Measurements from ENCODE around the gene PPP1R14B.

The PPP1R14B gene

GRCh38 chr11:64278576-64279190 lies 31.9 kb upstream of the PPP1R14B start:
- Histone ChIP-seq H3K4me1 (ENCODE audit: control extremely low read depth in 1 of 4, control insufficient read depth in 4 of 4, insufficient read depth in 4 of 4, low read length in 3 of 4) (peaks cover 0 to 5% (median under 1%) of the 10 kb centered on the region in 4 experiments), H3K4me3 (ENCODE audit: control insufficient read depth in 1 of 7, extremely low read depth in 1 of 7, insufficient read depth in 4 of 7, low read depth in 2 of 7, low read length in 6 of 7) (no peak overlapping the region), H3K9me3 (ENCODE audit: control extremely low read depth in 1 of 5, control insufficient read depth in 4 of 5, insufficient read depth in 2 of 5, low read depth in 1 of 5, low read length in 4 of 5) (no peaks in the 10 kb centered on the region), H3K36me3 (ENCODE audit: control insufficient read depth in 4 of 4, insufficient read depth in 4 of 4, low read length in 3 of 4) (peaks cover 6 to 33% (median 24%) of the 10 kb centered on the region in 4 experiments), H3K27me3 (replicated peaks in 2 of 5; ENCODE audit: control insufficient read depth in 4 of 5, insufficient read depth in 5 of 5, low read length in 4 of 5) (no peaks in the 10 kb centered on the region), H3K27ac (ENCODE audit: insufficient read depth in 1 of 2, low read depth in 1 of 2, low read length in 2 of 2, poor library complexity in 1 of 2, severe bottlenecking in 2 of 2) (no peak overlapping the region)
- ChIA-PET CTCF (interaction anchor here (0.7 to 4.8 kb wide), 4 partner anchors 11 to 54 kb away, joined by 3 to 19 read pairs (median 4); partner anchors contain the start of gene CATSPERZ), POLR2A (no interaction called here)
- 93% methylated on average over 8 of the region's 8 CpGs for WGBS (ENCODE audit: insufficient coverage)
- no peak for DNase-seq

- Histone ChIP-seq H3K4me3 (ENCODE audit: control insufficient read depth in 1 of 7, extremely low read depth in 1 of 7, insufficient read depth in 4 of 7, low read depth in 2 of 7, low read length in 6 of 7) (no peak overlapping the region), H3K36me3 (ENCODE audit: control insufficient read depth in 4 of 4, insufficient read depth in 4 of 4, low read length in 3 of 4) (peaks cover 4 to 33% (median 24%) of the 10 kb centered on the region in 4 experiments), H3K9me3 (ENCODE audit: control extremely low read depth in 1 of 5, control insufficient read depth in 4 of 5, insufficient read depth in 2 of 5, low read depth in 1 of 5, low read length in 4 of 5) (no peaks in the 10 kb centered on the region), H3K4me1 (ENCODE audit: control extremely low read depth in 1 of 4, control insufficient read depth in 4 of 4, insufficient read depth in 4 of 4, low read length in 3 of 4) (peaks cover 0 to 9% (median 5%) of the 10 kb centered on the region in 4 experiments), H3K27me3 (replicated peaks in 2 of 5; ENCODE audit: control insufficient read depth in 4 of 5, insufficient read depth in 5 of 5, low read length in 4 of 5) (no peaks in the 10 kb centered on the region), H3K27ac (ENCODE audit: insufficient read depth in 1 of 2, low read depth in 1 of 2, low read length in 2 of 2, poor library complexity in 1 of 2, severe bottlenecking in 2 of 2) (no peak overlapping the region)
- WGBS (ENCODE audit: insufficient coverage), result 99% methylated on average over 14 of the region's 17 CpGs
- DNase-seq, result no peak
- POLR2A ChIA-PET, result no interaction called here
- CTCF ChIA-PET, result interaction anchor here (0.6 to 4.8 kb wide), 7 partner anchors 9 to 48 kb away, joined by 3 to 19 read pairs (median 3); partner anchors contain the start of genes CATSPERZ and GPR137
Observed at GRCh38 chr11:64276653-64277431, 30.1 kb upstream of the PPP1R14B start.

GRCh38 chr11:64275841-64276240 lies 29.1 kb upstream of the PPP1R14B start:
- Histone ChIP-seq H3K27ac (ENCODE audit: insufficient read depth in 1 of 2, low read depth in 1 of 2, low read length in 2 of 2, poor library complexity in 1 of 2, severe bottlenecking in 2 of 2) (no peak overlapping the region), H3K4me3 (ENCODE audit: control insufficient read depth in 1 of 7, extremely low read depth in 1 of 7, insufficient read depth in 4 of 7, low read depth in 2 of 7, low read length in 6 of 7) (no peak overlapping the region)

GRCh38 chr11:64275031-64275800 lies 28.5 kb upstream of the PPP1R14B start:
- ChIA-PET CTCF (interaction anchor here (0.6 to 4.8 kb wide), 7 partner anchors 9 to 72 kb away, joined by 3 to 19 read pairs (median 4); partner anchors contain the start of genes BAD and CATSPERZ), POLR2A (interaction anchor here (0.6 kb wide), 1 partner anchor 22 kb away, joined by 5 read pairs; no protein-coding TSS in a partner anchor)
- no peak overlapping the region for H3K4me3 ChIP-seq (ENCODE audit: control insufficient read depth in 1 of 7, extremely low read depth in 1 of 7, insufficient read depth in 4 of 7, low read depth in 2 of 7, low read length in 6 of 7)
- H3K9me3 ChIP-seq (ENCODE audit: control extremely low read depth in 1 of 5, control insufficient read depth in 4 of 5, insufficient read depth in 2 of 5, low read depth in 1 of 5, low read length in 4 of 5), result no peaks in the 10 kb centered on the region
- no peaks in the 10 kb centered on the region for H3K27me3 ChIP-seq (replicated peaks in 2 of 5; ENCODE audit: control insufficient read depth in 4 of 5, insufficient read depth in 5 of 5, low read length in 4 of 5)
- peaks cover 4 to 29% (median 22%) of the 10 kb centered on the region in 4 experiments for H3K36me3 ChIP-seq (ENCODE audit: control insufficient read depth in 4 of 4, insufficient read depth in 4 of 4, low read length in 3 of 4)
- no peak overlapping the region for H3K27ac ChIP-seq (ENCODE audit: insufficient read depth in 1 of 2, low read depth in 1 of 2, low read length in 2 of 2, poor library complexity in 1 of 2, severe bottlenecking in 2 of 2)
- DNase-seq, result no peak
- 97% methylated on average over 15 of the region's 15 CpGs for WGBS (ENCODE audit: insufficient coverage)
- H3K4me1 ChIP-seq (ENCODE audit: control extremely low read depth in 1 of 4, control insufficient read depth in 4 of 4, insufficient read depth in 4 of 4, low read length in 3 of 4), result peaks cover 0 to 20% (median 16%) of the 10 kb centered on the region in 4 experiments

More at GRCh38 chr11:64275841-64276240, 29.1 kb upstream of the PPP1R14B start:
- WGBS (ENCODE audit: insufficient coverage), result 100% methylated on average over 1 of the region's 2 CpGs
- CTCF ChIA-PET, result interaction anchor here (0.8 to 4.8 kb wide), 3 partner anchors 25 to 72 kb away, joined by 3 to 19 read pairs (median 4); partner anchors contain the start of gene CATSPERZ
- POLR2A ChIA-PET, result interaction anchor here (0.6 kb wide), 2 partner anchors 21 to 1618 kb away, joined by 3 to 5 read pairs; no protein-coding TSS in a partner anchor
- Histone ChIP-seq H3K4me1 (ENCODE audit: control extremely low read depth in 1 of 4, control insufficient read depth in 4 of 4, insufficient read depth in 4 of 4, low read length in 3 of 4) (peaks cover 0 to 15% (median 10%) of the 10 kb centered on the region in 4 experiments), H3K9me3 (ENCODE audit: control extremely low read depth in 1 of 5, control insufficient read depth in 4 of 5, insufficient read depth in 2 of 5, low read depth in 1 of 5, low read length in 4 of 5) (no peaks in the 10 kb centered on the region), H3K27me3 (replicated peaks in 2 of 5; ENCODE audit: control insufficient read depth in 4 of 5, insufficient read depth in 5 of 5, low read length in 4 of 5) (no peaks in the 10 kb centered on the region), H3K36me3 (ENCODE audit: control insufficient read depth in 4 of 4, insufficient read depth in 4 of 4, low read length in 3 of 4) (peaks cover 4 to 29% (median 22%) of the 10 kb centered on the region in 4 experiments)
- no peak for DNase-seq

- WGBS (ENCODE audit: insufficient coverage), result 0% methylated on average over 48 of the region's 58 CpGs
- CTCF ChIA-PET, result interaction anchor here (0.8 to 11.4 kb wide), 10 partner anchors 11 to 64 kb away, joined by 3 to 106 read pairs (median 14); partner anchors contain the start of genes BAD, CATSPERZ, FERMT3 and FKBP2
- peak overlapping the region; percentile 88 to 96 for H3K27ac ChIP-seq (ENCODE audit: insufficient read depth in 1 of 2, low read depth in 1 of 2, low read length in 2 of 2, poor library complexity in 1 of 2, severe bottlenecking in 2 of 2)
- peak overlapping the region; percentile 76 to 94 (median 86) for H3K4me3 ChIP-seq (ENCODE audit: control insufficient read depth in 1 of 7, extremely low read depth in 1 of 7, insufficient read depth in 4 of 7, low read depth in 2 of 7, low read length in 6 of 7)
- peaks cover 4 to 51% (median 41%) of the 10 kb centered on the region in 4 experiments for H3K4me1 ChIP-seq (ENCODE audit: control extremely low read depth in 1 of 4, control insufficient read depth in 4 of 4, insufficient read depth in 4 of 4, low read length in 3 of 4)
- no peaks in the 10 kb centered on the region for H3K27me3 ChIP-seq (replicated peaks in 2 of 5; ENCODE audit: control insufficient read depth in 4 of 5, insufficient read depth in 5 of 5, low read length in 4 of 5)
- DNase-seq, result peak; percentile 98 to 99 (median 99)
- no peaks in the 10 kb centered on the region for H3K9me3 ChIP-seq (ENCODE audit: control extremely low read depth in 1 of 5, control insufficient read depth in 4 of 5, insufficient read depth in 2 of 5, low read depth in 1 of 5, low read length in 4 of 5)
- POLR2A ChIA-PET, result interaction anchor here (0.6 to 3.9 kb wide), 8 partner anchors 15 to 1624 kb away, joined by 3 to 30 read pairs (median 8); partner anchors contain the start of genes BAD, FERMT3, FKBP2 and GPR137
- H3K36me3 ChIP-seq (ENCODE audit: control insufficient read depth in 4 of 4, insufficient read depth in 4 of 4, low read length in 3 of 4), result peaks cover 0 to 20% (median 6%) of the 10 kb centered on the region in 4 experiments
Observed at GRCh38 chr11:64269540-64270220, 22.9 kb upstream of the PPP1R14B start.

Data from common myeloid progenitor, CD34-positive (primary cell).